HG02588 (cell line): ENCODE data around the gene EPHA10.
"Not testable (repeated sequence)": the region's sequence is repeated elsewhere in the genome, so short reads cannot be mapped to it uniquely, and the experiment has no call there.

Experiments
- ATAC-seq: cut with Tn5 transposase; IDR thresholded peaks from one replicate; pipeline ENCODE4 v1.9.1; 2021; ENCODE audit warnings: mild to moderate bottlenecking, moderate library complexity; ENCODE audit not compliant: unreplicated experiment

The EPHA10 gene

GRCh38 chr1:37776946-37777516 is 12.1 kb upstream of the EPHA10 start:
- ATAC-seq, result no peak

- ATAC-seq, result not testable (repeated sequence)
Observed at GRCh38 chr1:37771440-37771839, 6.5 kb upstream of the EPHA10 start.

- no peak for ATAC-seq
Observed at GRCh38 chr1:37767488-37767887, 2.6 kb upstream of the EPHA10 start.

- no peak for ATAC-seq
Observed at GRCh38 chr1:37765916-37766664, 1.2 kb upstream of the EPHA10 start.

GRCh38 chr1:37764414-37764825 is 500 bp downstream of the EPHA10 start:
- ATAC-seq, result no peak

GRCh38 chr1:37763791-37764413 is 1.0 kb downstream of the EPHA10 start:
- no peak for ATAC-seq

GRCh38 chr1:37762516-37762915 is 2.4 kb downstream of the EPHA10 start:
- ATAC-seq, result no peak

GRCh38 chr1:37761416-37762095 is 3.4 kb downstream of the EPHA10 start:
- ATAC-seq, result no peak

- ATAC-seq, result no peak
Observed at GRCh38 chr1:37759451-37759850, 5.5 kb downstream of the EPHA10 start.

- no peak for ATAC-seq
Observed at GRCh38 chr1:37755951-37756560, 8.9 kb downstream of the EPHA10 start.

GRCh38 chr1:37755290-37755689 is 9.6 kb downstream of the EPHA10 start:
- no peak for ATAC-seq

- ATAC-seq, result no peak
Observed at GRCh38 chr1:37753473-37754321, 11.2 kb downstream of the EPHA10 start.

- ATAC-seq, result no peak
Observed at GRCh38 chr1:37752583-37753471, 12.1 kb downstream of the EPHA10 start.

GRCh38 chr1:37752213-37752582 is 12.7 kb downstream of the EPHA10 start:
- ATAC-seq, result no peak

GRCh38 chr1:37748565-37748964 is 16.4 kb downstream of the EPHA10 start:
- ATAC-seq, result no peak

- no peak for ATAC-seq
Observed at GRCh38 chr1:37746806-37747205, 18.1 kb downstream of the EPHA10 start.

- no peak for ATAC-seq
Observed at GRCh38 chr1:37741662-37742061, 23.3 kb downstream of the EPHA10 start.

- ATAC-seq, result no peak
Observed at GRCh38 chr1:37741130-37741529, 23.8 kb downstream of the EPHA10 start.

GRCh38 chr1:37739222-37739621 is 25.7 kb downstream of the EPHA10 start:
- ATAC-seq, result no peak
